ENCODE data around the gene PPP1R2C.

Gene PPP1R2C

GRCh38 chrX:42771506-42772335, 6.2 kb downstream of the PPP1R2C start:
- H3K27ac Mint-ChIP-seq, result no peak overlapping the region
- H3K27me3 Mint-ChIP-seq (ENCODE audit: low read depth), result no peaks in the 10 kb centered on the region
- H3K36me3 Mint-ChIP-seq (ENCODE audit: low read depth), result no peaks in the 10 kb centered on the region

GRCh38 chrX:42770566-42770965, 7.4 kb downstream of the PPP1R2C start:
- H3K27ac Mint-ChIP-seq, result no peak overlapping the region
- H3K4me1 Mint-ChIP-seq (ENCODE audit: low read depth), result no peaks in the 10 kb centered on the region

More at GRCh38 chrX:42771506-42772335, 6.2 kb downstream of the PPP1R2C start:
- H3K9me3 Mint-ChIP-seq, result no peaks in the 10 kb centered on the region
- no peaks in the 10 kb centered on the region for H3K4me1 Mint-ChIP-seq (ENCODE audit: low read depth)
- H3K4me3 Mint-ChIP-seq, result no peak overlapping the region

GRCh38 chrX:42759881-42760280, 18.1 kb downstream of the PPP1R2C start:
- peaks cover 21% of the 10 kb centered on the region for H3K9me3 Mint-ChIP-seq
- H3K4me3 Mint-ChIP-seq, result no peak overlapping the region
- H3K4me1 Mint-ChIP-seq (ENCODE audit: low read depth), result no peaks in the 10 kb centered on the region
- H3K36me3 Mint-ChIP-seq (ENCODE audit: low read depth), result no peaks in the 10 kb centered on the region
- no peaks in the 10 kb centered on the region for H3K27me3 Mint-ChIP-seq (ENCODE audit: low read depth)
- no peak overlapping the region for H3K27ac Mint-ChIP-seq

More at GRCh38 chrX:42770566-42770965, 7.4 kb downstream of the PPP1R2C start:
- no peak overlapping the region for H3K4me3 Mint-ChIP-seq
- no peaks in the 10 kb centered on the region for H3K36me3 Mint-ChIP-seq (ENCODE audit: low read depth)
- no peaks in the 10 kb centered on the region for H3K27me3 Mint-ChIP-seq (ENCODE audit: low read depth)
- H3K9me3 Mint-ChIP-seq, result no peaks in the 10 kb centered on the region

GRCh38 chrX:42755815-42756214, 22.1 kb downstream of the PPP1R2C start:
- Mint-ChIP-seq H3K27me3 (ENCODE audit: low read depth) (no peaks in the 10 kb centered on the region), H3K36me3 (ENCODE audit: low read depth) (no peaks in the 10 kb centered on the region), H3K27ac (no peak overlapping the region), H3K4me1 (ENCODE audit: low read depth) (no peaks in the 10 kb centered on the region), H3K4me3 (no peak overlapping the region), H3K9me3 (no peaks in the 10 kb centered on the region)

- Mint-ChIP-seq H3K27ac (no peak overlapping the region), H3K4me1 (ENCODE audit: low read depth) (no peaks in the 10 kb centered on the region), H3K4me3 (no peak overlapping the region), H3K36me3 (ENCODE audit: low read depth) (no peaks in the 10 kb centered on the region), H3K27me3 (ENCODE audit: low read depth) (no peaks in the 10 kb centered on the region), H3K9me3 (peaks cover 3% of the 10 kb centered on the region)
These were observed 23.4 kb downstream of the PPP1R2C start for GRCh38 chrX:42754603-42755002.

GRCh38 chrX:42754115-42754514, 23.8 kb downstream of the PPP1R2C start:
- no peak overlapping the region for H3K27ac Mint-ChIP-seq
- H3K9me3 Mint-ChIP-seq, result peaks cover 3% of the 10 kb centered on the region
- no peak overlapping the region for H3K4me3 Mint-ChIP-seq
- H3K4me1 Mint-ChIP-seq (ENCODE audit: low read depth), result no peaks in the 10 kb centered on the region
- H3K36me3 Mint-ChIP-seq (ENCODE audit: low read depth), result no peaks in the 10 kb centered on the region
- no peaks in the 10 kb centered on the region for H3K27me3 Mint-ChIP-seq (ENCODE audit: low read depth)

GRCh38 chrX:42752730-42753129, 25.2 kb downstream of the PPP1R2C start:
- Mint-ChIP-seq H3K4me1 (ENCODE audit: low read depth) (no peaks in the 10 kb centered on the region), H3K27me3 (ENCODE audit: low read depth) (no peaks in the 10 kb centered on the region), H3K9me3 (peaks cover 3% of the 10 kb centered on the region), H3K4me3 (no peak overlapping the region), H3K36me3 (ENCODE audit: low read depth) (no peaks in the 10 kb centered on the region), H3K27ac (no peak overlapping the region)

GRCh38 chrX:42751573-42751972, 26.4 kb downstream of the PPP1R2C start:
- H3K36me3 Mint-ChIP-seq (ENCODE audit: low read depth), result no peaks in the 10 kb centered on the region
- H3K9me3 Mint-ChIP-seq, result peaks cover 3% of the 10 kb centered on the region
- H3K27me3 Mint-ChIP-seq (ENCODE audit: low read depth), result no peaks in the 10 kb centered on the region
- H3K27ac Mint-ChIP-seq, result no peak overlapping the region
- H3K4me3 Mint-ChIP-seq, result no peak overlapping the region
- no peaks in the 10 kb centered on the region for H3K4me1 Mint-ChIP-seq (ENCODE audit: low read depth)

GRCh38 chrX:42748067-42748850, 29.7 kb downstream of the PPP1R2C start:
- Mint-ChIP-seq H3K27me3 (ENCODE audit: low read depth) (no peaks in the 10 kb centered on the region), H3K27ac (no peak overlapping the region), H3K4me3 (no peak overlapping the region), H3K9me3 (peaks cover 3% of the 10 kb centered on the region), H3K4me1 (ENCODE audit: low read depth) (no peaks in the 10 kb centered on the region), H3K36me3 (ENCODE audit: low read depth) (no peaks in the 10 kb centered on the region)

- Mint-ChIP-seq H3K27me3 (ENCODE audit: low read depth) (no peaks in the 10 kb centered on the region), H3K36me3 (ENCODE audit: low read depth) (no peaks in the 10 kb centered on the region), H3K9me3 (peaks cover 3% of the 10 kb centered on the region), H3K4me1 (ENCODE audit: low read depth) (no peaks in the 10 kb centered on the region), H3K27ac (no peak overlapping the region), H3K4me3 (no peak overlapping the region)
These were observed 31.4 kb downstream of the PPP1R2C start for GRCh38 chrX:42746606-42747005.

GRCh38 chrX:42740456-42740855, 37.5 kb downstream of the PPP1R2C start:
- Mint-ChIP-seq H3K27me3 (ENCODE audit: low read depth) (no peaks in the 10 kb centered on the region), H3K27ac (no peak overlapping the region), H3K9me3 (no peaks in the 10 kb centered on the region), H3K36me3 (ENCODE audit: low read depth) (no peaks in the 10 kb centered on the region), H3K4me1 (ENCODE audit: low read depth) (no peaks in the 10 kb centered on the region), H3K4me3 (no peak overlapping the region)

GRCh38 chrX:42739741-42740140, 38.2 kb downstream of the PPP1R2C start:
- Mint-ChIP-seq H3K27me3 (ENCODE audit: low read depth) (no peaks in the 10 kb centered on the region), H3K27ac (no peak overlapping the region), H3K4me3 (no peak overlapping the region), H3K4me1 (ENCODE audit: low read depth) (no peaks in the 10 kb centered on the region), H3K36me3 (ENCODE audit: low read depth) (no peaks in the 10 kb centered on the region), H3K9me3 (no peaks in the 10 kb centered on the region)

- H3K27me3 Mint-ChIP-seq (ENCODE audit: low read depth), result no peaks in the 10 kb centered on the region
- no peaks in the 10 kb centered on the region for H3K9me3 Mint-ChIP-seq
- no peaks in the 10 kb centered on the region for H3K4me1 Mint-ChIP-seq (ENCODE audit: low read depth)
- H3K27ac Mint-ChIP-seq, result no peak overlapping the region
- no peak overlapping the region for H3K4me3 Mint-ChIP-seq
- H3K36me3 Mint-ChIP-seq (ENCODE audit: low read depth), result no peaks in the 10 kb centered on the region
These were observed 38.7 kb downstream of the PPP1R2C start for GRCh38 chrX:42739258-42739657.

- Mint-ChIP-seq H3K36me3 (ENCODE audit: low read depth) (no peaks in the 10 kb centered on the region), H3K27me3 (ENCODE audit: low read depth) (no peaks in the 10 kb centered on the region), H3K9me3 (no peaks in the 10 kb centered on the region), H3K27ac (no peak overlapping the region), H3K4me3 (no peak overlapping the region), H3K4me1 (ENCODE audit: low read depth) (no peaks in the 10 kb centered on the region)
These were observed 39.4 kb downstream of the PPP1R2C start for GRCh38 chrX:42738552-42738951.

GRCh38 chrX:42735250-42735649, 42.7 kb downstream of the PPP1R2C start:
- Mint-ChIP-seq H3K4me3 (no peak overlapping the region), H3K27ac (no peak overlapping the region), H3K27me3 (ENCODE audit: low read depth) (no peaks in the 10 kb centered on the region)

More at GRCh38 chrX:42735250-42735649, 42.7 kb downstream of the PPP1R2C start:
- Mint-ChIP-seq H3K9me3 (no peaks in the 10 kb centered on the region), H3K4me1 (ENCODE audit: low read depth) (no peaks in the 10 kb centered on the region), H3K36me3 (ENCODE audit: low read depth) (no peaks in the 10 kb centered on the region)
